NT2/D1 (cell line): ENCODE measurements around the gene COLEC11.

Source experiments
- YY1 ChIP-seq: IDR thresholded peaks from 2 replicates; pipeline ENCODE4 v1.6.1; 2011; ENCODE audit not compliant: insufficient read length, insufficient read depth
- ZNF274 ChIP-seq: IDR thresholded peaks from 2 replicates; pipeline ENCODE4 v1.6.1; 2011; ENCODE audit warnings: mild to moderate bottlenecking, low read depth, low read length

- no peak for TF ChIP-seq ZNF274
- TF ChIP-seq YY1 = no peak
Measured at GRCh38 chr2:3646446-3646845, 51.5 kb downstream of the COLEC11 start.
